Nephron progenitor cell (in vitro differentiated cells): ENCODE data around the gene TRIM40.

Experiments used
- DNase-seq: peaks from one replicate; pipeline ENCODE4 v3.0.0; 2021
- H3K27ac Mint-ChIP-seq: 2 replicates; pipeline ENCODE4 v1.8.0; 2021; ENCODE audit warnings: mild to moderate bottlenecking, moderate library complexity, mixed read lengths
- H3K27me3 Mint-ChIP-seq: 2 replicates; pipeline ENCODE4 v1.8.0; 2021; ENCODE audit warnings: mild to moderate bottlenecking, low read depth, mixed read lengths; ENCODE audit not compliant: poor library complexity
- H3K36me3 Mint-ChIP-seq: 2 replicates; pipeline ENCODE4 v1.8.0; 2021; ENCODE audit warnings: low read depth, mixed read lengths
- H3K4me1 Mint-ChIP-seq: 2 replicates; pipeline ENCODE4 v1.8.0; 2021; ENCODE audit warnings: mixed read lengths
- H3K4me3 Mint-ChIP-seq: 2 replicates; pipeline ENCODE4 v1.8.0; 2021; ENCODE audit warnings: mild to moderate bottlenecking, moderate library complexity, mixed read lengths
- H3K9me3 Mint-ChIP-seq: 2 replicates; pipeline ENCODE4 v1.8.0; 2021; ENCODE audit warnings: mild to moderate bottlenecking, moderate library complexity, mixed read lengths
- CTCF ChIP-seq: fragments of 200-600 bp; sonication (generic); IDR thresholded peaks from 2 replicates; pipeline ENCODE4 v1.5.0; 2021; ENCODE audit warnings: antibody characterized with exemption

The TRIM40 gene

GRCh38 chr6:30122515-30122914, 13.4 kb upstream of the TRIM40 start:
- Mint-ChIP-seq H3K27me3 (peaks cover 83% of the 10 kb centered on the region), H3K4me3 (no peak overlapping the region), H3K4me1 (peaks cover 11% of the 10 kb centered on the region), H3K36me3 (no peaks in the 10 kb centered on the region), H3K9me3 (no peaks in the 10 kb centered on the region), H3K27ac (no peak overlapping the region)
- no peak for TF ChIP-seq CTCF
- no peak for DNase-seq

GRCh38 chr6:30127238-30128093, 8.5 kb upstream of the TRIM40 start:
- no peak for TF ChIP-seq CTCF
- Mint-ChIP-seq H3K27ac (no peak overlapping the region), H3K4me3 (peak overlapping the region; percentile 82), H3K4me1 (peaks cover 20% of the 10 kb centered on the region), H3K36me3 (no peaks in the 10 kb centered on the region), H3K9me3 (no peaks in the 10 kb centered on the region), H3K27me3 (peaks cover 90% of the 10 kb centered on the region)
- peak; percentile 55 for DNase-seq

- no peak overlapping the region for H3K27ac Mint-ChIP-seq
- H3K27me3 Mint-ChIP-seq = peaks cover 86% of the 10 kb centered on the region
- H3K4me3 Mint-ChIP-seq = no peak overlapping the region
These were observed 6.4 kb upstream of the TRIM40 start for GRCh38 chr6:30129265-30130178.

GRCh38 chr6:30130179-30130679, 5.7 kb upstream of the TRIM40 start:
- Mint-ChIP-seq H3K9me3 (no peaks in the 10 kb centered on the region), H3K27me3 (peaks cover 83% of the 10 kb centered on the region), H3K4me3 (no peak overlapping the region)

More at GRCh38 chr6:30129265-30130178, 6.4 kb upstream of the TRIM40 start:
- H3K4me1 Mint-ChIP-seq = peaks cover 15% of the 10 kb centered on the region
- TF ChIP-seq CTCF = no peak
- no peak for DNase-seq
- no peaks in the 10 kb centered on the region for H3K36me3 Mint-ChIP-seq
- H3K9me3 Mint-ChIP-seq = no peaks in the 10 kb centered on the region

More at GRCh38 chr6:30130179-30130679, 5.7 kb upstream of the TRIM40 start:
- peaks cover 15% of the 10 kb centered on the region for H3K4me1 Mint-ChIP-seq
- H3K27ac Mint-ChIP-seq = no peak overlapping the region
- DNase-seq = no peak
- no peak for TF ChIP-seq CTCF
- H3K36me3 Mint-ChIP-seq = no peaks in the 10 kb centered on the region
